ENCODE measurements around the gene SULF2. TPM values are rescaled to one million over a fixed set of nuclear protein-coding genes. Genes with fewer than 3 reads are reported as not detected.

Gene SULF2
- total and polyA plus RNA-seq, 2 of the 13 experiments (the other 11 are each of a cell fraction or from before 2014, with no cell fraction given) = 7.2 to 50.9 TPM

GRCh38 chr20:47711046-47711752 lies 74.1 kb downstream of the SULF2 start (continued):
- TF ChIP-seq UBTF (CRISPR knock-in tag; IDR thresholded peaks at IDR 0.05) (peak; percentile 59; the same call in 1 of the 2 replicates), HNRNPUL1 (IDR thresholded peaks at IDR 0.05; ENCODE audit: low read depth, low read length) (no peak), HMGA1 (CRISPR knock-in tag; conservative IDR thresholded peaks at IDR 0.05) (no peak), CSRNP2 (CRISPR knock-in tag; conservative IDR thresholded peaks at IDR 0.05; ENCODE audit: low read depth) (no peak), SIX4 (CRISPR knock-in tag; IDR thresholded peaks at IDR 0.05) (peak; percentile 84; the same call in 1 of the 2 replicates), CBX5 (CRISPR knock-in tag; IDR thresholded peaks at IDR 0.05; ENCODE audit: borderline replicate concordance) (peak; percentile 90; the same call in 1 of the 2 replicates), CBX2 (IDR thresholded peaks at IDR 0.05; ENCODE audit: low read depth, low read length) (no peak), CBX2 (CRISPR knock-in tag; IDR thresholded peaks at IDR 0.05; ENCODE audit: low read depth) (no peak), ZNF607 (CRISPR knock-in tag; IDR thresholded peaks at IDR 0.05; ENCODE audit: borderline replicate concordance) (no peak), CTCF (CRISPR knock-in tag; IDR thresholded peaks at IDR 0.05) (peak; percentile 58), ZNF563 (CRISPR knock-in tag; IDR thresholded peaks at IDR 0.05) (0 out of 2 replicates have a peak, but pooled peaks have one; percentile 64), HINFP (CRISPR knock-in tag; IDR thresholded peaks at IDR 0.05; ENCODE audit: low read depth) (no peak; the same call in 1 of the 2 replicates), ZNF142 (CRISPR knock-in tag; IDR thresholded peaks at IDR 0.05) (0 out of 2 replicates have a peak, but pooled peaks have one; percentile 68), KDM2A (CRISPR knock-in tag; IDR thresholded peaks at IDR 0.05; ENCODE audit: borderline replicate concordance, low read depth) (peak; percentile 82; the same call in 1 of the 2 replicates), BCL6 (CRISPR knock-in tag; IDR thresholded peaks at IDR 0.05) (peak; percentile 88)

Measured in HepG2 (cell line).